GM10266 (cell line): ENCODE measurements around the gene MCUB.

Source experiments
- DNase-seq: peaks from one replicate; pipeline ENCODE4 v3.0.0; 2012; ENCODE audit errors: extremely low spot score
- CTCF ChIP-seq: IDR thresholded peaks from 2 replicates; pipeline ENCODE4 v1.5.1; 2012; ENCODE audit warnings: mild to moderate bottlenecking, low read depth; ENCODE audit not compliant: control insufficient read depth, insufficient read depth; ENCODE audit errors: missing control alignments

MCUB gene

GRCh38 chr4:109699553-109700225 lies 139.6 kb downstream of the MCUB start:
- TF ChIP-seq CTCF, result no peak
- DNase-seq, result no peak

GRCh38 chr4:109701566-109702410 lies 141.7 kb downstream of the MCUB start:
- DNase-seq, result no peak
- no peak for TF ChIP-seq CTCF

DNA sequence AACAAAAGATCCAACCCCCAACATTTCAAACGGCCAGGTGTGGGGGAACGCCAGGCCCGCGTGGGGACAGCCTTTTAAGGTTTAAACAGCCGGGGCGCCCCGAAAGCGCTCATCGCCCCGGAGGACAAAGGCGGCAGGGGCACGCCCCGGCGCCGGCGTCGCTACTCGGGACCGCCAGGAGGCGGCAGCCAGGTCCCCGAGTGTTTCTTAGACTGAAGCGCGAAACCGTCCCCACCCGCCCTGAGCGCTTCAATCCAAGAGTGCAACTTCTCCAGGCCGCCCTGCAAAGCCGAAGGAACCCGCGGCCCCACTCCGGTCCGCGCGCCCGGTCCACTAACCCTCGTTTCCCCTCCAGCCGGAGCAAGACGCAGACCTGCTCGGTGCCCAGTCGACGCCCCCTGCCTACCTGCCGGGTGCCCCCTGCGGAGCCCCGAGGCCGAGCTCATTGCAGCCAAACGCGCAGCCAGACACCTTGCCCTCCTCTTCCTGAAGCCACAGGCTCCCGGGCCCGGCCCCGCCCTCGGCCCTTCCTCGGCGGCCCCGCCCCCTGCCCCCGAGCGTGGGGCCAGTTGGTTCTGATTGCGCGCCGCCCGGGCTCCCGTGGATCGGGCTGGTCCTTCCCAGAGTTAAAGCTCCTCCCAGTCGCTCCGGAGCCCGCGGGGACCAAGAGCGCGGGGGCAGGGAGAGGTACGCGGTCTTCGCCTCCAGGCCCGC lies 143.1 kb downstream of the MCUB start, which contains the start of gene CASP6:
CASP6 (minus strand) TSS at position 496 of the 714 bp plus-strand sequence; CDS start at position 446, 50 bp downstream.
- DNase-seq, result peak; percentile 80
- peak; percentile 74 for TF ChIP-seq CTCF

GRCh38 chr4:109703664-109704361 lies 143.8 kb downstream of the MCUB start:
- DNase-seq, result no peak

GRCh38 chr4:109708435-109708834 lies 148.4 kb downstream of the MCUB start:
- TF ChIP-seq CTCF, result no peak

More at GRCh38 chr4:109703664-109704361, 143.8 kb downstream of the MCUB start:
- TF ChIP-seq CTCF, result no peak

GRCh38 chr4:109708990-109709389 lies 148.9 kb downstream of the MCUB start:
- peak; percentile 38 for DNase-seq
- no peak for TF ChIP-seq CTCF

More at GRCh38 chr4:109708435-109708834, 148.4 kb downstream of the MCUB start:
- no peak for DNase-seq
